Body of pancreas (tissue), 4 donors: ENCODE measurements around the gene PPM1N. TPM values are rescaled to one million over a fixed set of nuclear protein-coding genes. Genes with fewer than 3 reads are reported as not detected.
"Not testable (repeated sequence)": the region's sequence is repeated elsewhere in the genome, so short reads cannot be mapped to it uniquely, and the experiment has no call there.

Source experiments
- ATAC-seq: fragments of 150-250 bp; one replicate; pipeline ENCODE4 v1.9.1; 2016
- DNase-seq, 4 donors: peaks; one replicate each; pipeline ENCODE4 v3.0.0-alpha.2; 2019
- H3K27ac ChIP-seq, 4 donors: fragments of 200-600 bp; sonication (generic); 1 replicate in 3 of 4; 2 replicates in 1 of 4; pipeline versions ENCODE4 v1.5.1 to v1.6.1; 2016 to 2019; ENCODE audit warnings: mild to moderate bottlenecking in 1 of 4, mixed read lengths in 1 of 4, moderate library complexity in 1 of 4
- H3K27me3 ChIP-seq, 2 donors: fragments of 200-600 bp; sonication (generic); one replicate each; pipeline ENCODE4 v1.6.0; 2016; ENCODE audit warnings: mild to moderate bottlenecking in 1 of 2
- H3K36me3 ChIP-seq, 2 donors: fragments of 200-600 bp; sonication (generic); replicated peaks in 1 of 2; 2 replicates each; pipeline ENCODE4 v1.5.1; 2016; ENCODE audit warnings: low read depth in 2 of 2; ENCODE audit not compliant: insufficient read depth in 1 of 2
- H3K4me1 ChIP-seq: fragments of 200-600 bp; sonication (generic); one replicate; pipeline ENCODE4 v1.6.0; 2016
- H3K4me3 ChIP-seq, 2 donors: fragments of 200-600 bp; sonication (generic); 1 replicate in 1 of 2; 2 replicates in 1 of 2; pipeline ENCODE4 v1.5.1; 2016 to 2019
- H3K9me3 ChIP-seq, 3 donors: fragments of 200-600 bp; sonication (generic); 1 replicate in 2 of 3; 2 replicates in 1 of 3; pipeline ENCODE4 v1.5.1; 2016
- POLR2A ChIP-seq, 3 donors: fragments of 450-650 bp; IDR thresholded peaks; one replicate each; pipeline ENCODE4 v1.6.1; 2016; ENCODE audit warnings: antibody characterized with exemption in 3 of 3, mild to moderate bottlenecking in 2 of 3
- WGBS, 2 donors: methylation state at CpG; one replicate each; pipeline ENCODE4 v1.1.5; 2017; 5-methylcytosine and 5-hydroxymethylcytosine counted together
- intact Hi-C: fragments of 100-400 bp; cut with DNase I; formaldehyde crosslinking; loops from one replicate; pipeline ENCODE4 v1.15.1; 2023
- total RNA-seq, 2 donors: library from RNA; depleted of rRNA; stranded (reverse); fragments of >200 nt; gene quantifications; one replicate each; pipeline ENCODE4 v1.1.0, GENCODE V29; 2016
- TF ChIP-seq, protein P1 (sequence below), 7 experiments: fragments of 450-650 bp in 4 of 7; fragments of 200-600 bp in 3 of 7; sonication (generic) in 3 of 7; IDR thresholded peaks; one replicate each; pipeline ENCODE4 v1.5.1; 2016 to 2019; ENCODE audit warnings: antibody characterized with exemption in 7 of 7

The PPM1N gene
- total RNA-seq, 2 donors from 2014 or later, result not detected

DNA sequence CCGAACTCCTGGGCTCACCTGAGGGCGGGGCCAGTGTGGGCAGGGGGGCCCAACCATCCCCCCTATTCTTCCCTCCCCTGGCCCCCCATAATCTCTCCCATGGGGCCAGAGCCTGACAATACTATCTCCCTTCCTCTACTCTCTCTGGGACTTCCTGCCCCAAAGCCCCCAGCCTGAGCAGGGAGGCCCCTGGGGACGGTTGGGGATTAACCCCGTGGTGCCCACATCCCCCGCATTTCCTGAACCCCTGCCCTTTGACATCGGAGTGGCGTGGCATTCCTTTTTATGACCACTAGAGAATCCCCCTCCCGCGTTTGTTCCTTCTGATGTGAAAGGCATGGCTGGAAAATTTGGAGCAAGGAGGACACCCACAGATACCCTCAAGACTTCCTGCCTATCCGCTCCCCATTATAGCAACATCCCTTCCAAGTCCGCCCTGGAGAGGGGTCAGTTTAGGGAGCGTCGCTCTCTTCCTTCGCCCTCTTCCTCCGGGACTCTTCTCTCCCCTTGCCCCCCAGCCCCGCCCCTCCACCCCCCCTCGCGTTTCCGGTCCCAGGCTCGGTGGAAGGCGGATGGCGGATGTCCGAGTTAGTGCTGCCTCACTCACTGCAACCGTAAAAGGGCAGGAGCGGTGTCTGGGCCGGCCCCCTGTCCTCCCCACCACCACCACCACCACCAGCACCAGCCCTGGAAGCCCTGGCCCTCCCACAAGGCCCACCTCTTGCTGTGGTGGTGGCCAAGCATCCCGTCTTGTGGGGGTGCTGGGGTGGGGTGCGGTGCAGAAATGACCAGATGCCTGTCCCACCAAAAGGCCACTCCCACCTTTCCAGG lies 10.8 kb downstream of the PPM1N start:
- TF ChIP-seq, protein P1, sequence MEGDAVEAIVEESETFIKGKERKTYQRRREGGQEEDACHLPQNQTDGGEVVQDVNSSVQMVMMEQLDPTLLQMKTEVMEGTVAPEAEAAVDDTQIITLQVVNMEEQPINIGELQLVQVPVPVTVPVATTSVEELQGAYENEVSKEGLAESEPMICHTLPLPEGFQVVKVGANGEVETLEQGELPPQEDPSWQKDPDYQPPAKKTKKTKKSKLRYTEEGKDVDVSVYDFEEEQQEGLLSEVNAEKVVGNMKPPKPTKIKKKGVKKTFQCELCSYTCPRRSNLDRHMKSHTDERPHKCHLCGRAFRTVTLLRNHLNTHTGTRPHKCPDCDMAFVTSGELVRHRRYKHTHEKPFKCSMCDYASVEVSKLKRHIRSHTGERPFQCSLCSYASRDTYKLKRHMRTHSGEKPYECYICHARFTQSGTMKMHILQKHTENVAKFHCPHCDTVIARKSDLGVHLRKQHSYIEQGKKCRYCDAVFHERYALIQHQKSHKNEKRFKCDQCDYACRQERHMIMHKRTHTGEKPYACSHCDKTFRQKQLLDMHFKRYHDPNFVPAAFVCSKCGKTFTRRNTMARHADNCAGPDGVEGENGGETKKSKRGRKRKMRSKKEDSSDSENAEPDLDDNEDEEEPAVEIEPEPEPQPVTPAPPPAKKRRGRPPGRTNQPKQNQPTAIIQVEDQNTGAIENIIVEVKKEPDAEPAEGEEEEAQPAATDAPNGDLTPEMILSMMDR (IDR thresholded peaks at IDR 0.05), result no peak
- TF ChIP-seq POLR2A (IDR thresholded peaks at IDR 0.05), result peak in 2 of 3 donors; percentile 16 to 31
- 1 to 2% methylated on average over 17 to 27 of the region's 28 CpGs for WGBS, 2 donors
- Histone ChIP-seq H3K27ac (peak overlapping the region; percentile 90 to 99 (median 94)), H3K9me3 (no peaks in the 10 kb centered on the region), H3K4me1 (peaks cover 31% of the 10 kb centered on the region), H3K36me3 (no peaks in the 10 kb centered on the region), H3K27me3 (no peaks in the 10 kb centered on the region), H3K4me3 (peak overlapping the region; percentile 60 to 97)
- ATAC-seq (peak; percentile 5), DNase-seq (peak; percentile 53 to 72 (median 66))
- intact Hi-C loops, result no loop called here

DNA sequence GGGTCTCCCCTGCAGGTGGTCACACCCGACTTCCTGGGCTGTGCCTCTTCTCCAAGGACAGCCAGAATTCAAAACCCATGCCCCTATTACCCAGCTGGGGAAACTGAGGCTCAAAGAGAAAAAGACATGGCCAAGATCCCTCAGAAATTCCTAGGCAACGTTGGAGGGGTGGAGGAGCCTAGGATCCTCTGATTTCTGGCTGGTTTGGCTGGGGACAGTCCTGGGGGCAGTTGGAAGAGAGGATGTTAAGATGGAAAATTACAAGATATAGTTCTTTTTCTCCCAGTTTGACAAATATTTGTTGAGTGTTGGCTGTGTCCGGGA lies 11.4 kb downstream of the PPM1N start:
- peaks cover 37% of the 10 kb centered on the region for H3K4me1 ChIP-seq
- no peak for DNase-seq
- ATAC-seq, result no peak
- no peaks in the 10 kb centered on the region for H3K9me3 ChIP-seq
- intact Hi-C loops, result loop anchor here (10.0 kb wide), 1 partner anchor 65 kb away; no protein-coding TSS in a partner anchor
- 0 to 14% methylated on average over 3 of the region's 3 CpGs for WGBS, 2 donors
- no peaks in the 10 kb centered on the region for H3K27me3 ChIP-seq
- peak overlapping the region; percentile 90 to 99 (median 94) for H3K27ac ChIP-seq
- H3K36me3 ChIP-seq, result no peaks in the 10 kb centered on the region
- no peak for TF ChIP-seq POLR2A (IDR thresholded peaks at IDR 0.05)
- TF ChIP-seq, protein P1 (IDR thresholded peaks at IDR 0.05), result no peak
- no peak overlapping the region for H3K4me3 ChIP-seq

DNA sequence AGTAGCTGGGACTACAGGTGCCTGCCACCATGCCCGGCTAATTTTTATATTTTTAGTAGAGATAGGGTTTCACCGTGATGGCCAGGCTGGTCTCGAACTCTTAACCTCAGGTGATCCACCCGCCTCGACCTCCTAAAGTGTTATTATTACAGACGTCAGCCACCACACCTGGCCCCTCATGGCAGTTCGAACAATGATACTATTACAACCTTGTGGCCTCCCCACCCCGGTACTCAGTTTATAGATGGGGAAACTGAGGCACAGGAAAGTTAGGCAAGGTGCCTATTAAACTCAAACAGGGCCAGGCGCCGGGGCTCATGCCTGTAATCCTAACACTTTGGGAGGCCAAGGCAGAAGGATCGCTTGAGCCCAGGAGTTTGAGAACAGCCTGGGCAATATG lies 12.1 kb downstream of the PPM1N start:
- not testable (repeated sequence) for DNase-seq, H3K4me3 ChIP-seq, ATAC-seq, H3K27me3 ChIP-seq, H3K9me3 ChIP-seq, H3K27ac ChIP-seq, H3K36me3 ChIP-seq
- peaks cover 42% of the 10 kb centered on the region for H3K4me1 ChIP-seq
- WGBS, 2 donors, result 85 to 91% methylated on average over 11 of the region's 11 CpGs
- intact Hi-C loops, result loop anchor here (10.0 kb wide), 1 partner anchor 64 kb away; no protein-coding TSS in a partner anchor

DNA sequence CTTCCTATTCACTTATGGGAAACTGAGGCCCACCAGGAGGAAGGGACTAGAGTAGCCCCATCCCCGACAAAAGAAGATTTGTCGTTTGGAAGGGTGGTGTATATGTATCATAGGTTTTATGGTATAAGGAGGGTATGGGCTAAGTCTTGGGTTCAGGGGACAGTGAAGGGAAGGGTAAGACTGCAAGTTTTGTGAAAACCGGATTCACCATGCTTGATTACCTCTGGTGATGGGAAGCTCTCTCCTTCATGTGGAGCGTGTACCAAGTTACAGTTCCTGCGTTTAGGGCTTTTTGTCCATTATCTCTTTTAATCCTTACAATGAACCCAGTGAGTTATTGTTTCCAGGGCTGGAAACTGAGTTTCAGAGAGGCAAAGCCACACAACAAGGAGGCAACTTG lies 12.8 kb downstream of the PPM1N start:
- TF ChIP-seq, protein P1 (IDR thresholded peaks at IDR 0.05), result no peak
- TF ChIP-seq POLR2A (IDR thresholded peaks at IDR 0.05), result no peak
- ATAC-seq (no peak), DNase-seq (no peak)
- Histone ChIP-seq H3K27ac (no peak overlapping the region), H3K4me3 (no peak overlapping the region), H3K27me3 (no peaks in the 10 kb centered on the region), H3K9me3 (no peaks in the 10 kb centered on the region), H3K36me3 (no peaks in the 10 kb centered on the region), H3K4me1 (peaks cover 40% of the 10 kb centered on the region)
- intact Hi-C loops, result loop anchor here (10.0 kb wide), 1 partner anchor 64 kb away; no protein-coding TSS in a partner anchor
- WGBS, 2 donors, result 90% methylated on average over 5 of the region's 5 CpGs

DNA sequence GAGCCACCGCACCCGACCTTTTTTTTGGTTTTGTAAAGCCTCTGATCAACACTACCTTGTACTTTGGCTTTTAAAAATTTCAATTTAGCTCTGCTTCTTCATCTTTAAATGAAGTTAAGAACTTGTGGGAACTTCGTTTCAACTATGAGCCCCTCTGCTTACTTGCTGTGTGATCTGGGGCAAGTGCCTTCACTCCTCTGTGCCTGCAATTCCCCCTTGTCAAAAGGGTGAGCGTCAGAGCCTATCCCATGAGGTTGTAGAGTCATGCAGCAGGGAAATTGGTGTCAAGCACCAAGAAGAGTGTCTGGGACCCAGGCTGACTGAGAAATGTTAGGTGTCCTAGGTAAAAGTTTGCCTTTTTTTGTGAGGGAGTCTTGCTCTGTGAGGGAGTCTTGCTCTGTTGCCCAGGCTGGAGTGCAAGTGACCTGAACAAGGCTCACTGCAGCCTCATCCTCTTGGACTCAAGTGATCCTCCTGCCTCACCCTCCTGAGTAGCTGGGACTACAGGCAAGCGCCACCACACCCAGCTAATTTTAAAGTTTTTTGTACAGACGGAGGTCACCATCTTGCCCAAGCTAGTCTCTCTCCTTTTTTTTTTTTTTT lies 14.7 kb downstream of the PPM1N start:
- no peaks in the 10 kb centered on the region for H3K27me3 ChIP-seq
- TF ChIP-seq, protein P1 (IDR thresholded peaks at IDR 0.05), result no peak
- TF ChIP-seq POLR2A (IDR thresholded peaks at IDR 0.05), result no peak
- H3K27ac ChIP-seq, result no peak overlapping the region
- peaks cover 0 to 2% of the 10 kb centered on the region in 2 donors for H3K36me3 ChIP-seq
- H3K9me3 ChIP-seq, result no peaks in the 10 kb centered on the region
- ATAC-seq (no peak), DNase-seq (no peak)
- H3K4me3 ChIP-seq, result no peak overlapping the region
- H3K4me1 ChIP-seq, result peaks cover 37% of the 10 kb centered on the region
- intact Hi-C loops, result loop anchor here (10.0 kb wide), 1 partner anchor 62 kb away; no protein-coding TSS in a partner anchor
- 88 to 89% methylated on average over 6 of the region's 6 CpGs for WGBS, 2 donors
